Activated CD4-positive, alpha-beta T cell treated with anti-CD3 and anti-CD28 coated beads, Interleukin-2, amount 10 ng/mL, durations not matched to agents 7 days and 5 days (primary cell): ENCODE data around the gene SFR1. TPM values are rescaled to one million over a fixed set of nuclear protein-coding genes. Genes with fewer than 3 reads are reported as not detected.

Source experiments
- CTCF ChIA-PET: fragments of 350-600 bp; sonication (Branson Sonifier 250); formaldehyde crosslinking; loops from one replicate; lab custom pipeline; 2021; ENCODE audit warnings: antibody characterized with exemption; lab: Charles Lee
- POLR2A ChIA-PET: fragments of 350-600 bp; sonication (Branson Sonifier 250); formaldehyde crosslinking; loops from one replicate; lab custom pipeline; 2021; ENCODE audit warnings: antibody characterized with exemption; lab: Charles Lee
- DNase-seq: peaks from one replicate; pipeline ENCODE4 v3.0.0-alpha.2; 2020
- H3K27ac Mint-ChIP-seq: one replicate; pipeline ENCODE4 v1.8.0; 2021; ENCODE audit warnings: mild to moderate bottlenecking, moderate library complexity, mixed read lengths
- H3K27me3 Mint-ChIP-seq: one replicate; pipeline ENCODE4 v1.8.0; 2021; ENCODE audit warnings: mixed read lengths
- H3K36me3 Mint-ChIP-seq: one replicate; pipeline ENCODE4 v1.8.0; 2021; ENCODE audit warnings: low read depth, mixed read lengths
- H3K4me1 Mint-ChIP-seq: one replicate; pipeline ENCODE4 v1.8.0; 2021; ENCODE audit warnings: mixed read lengths
- H3K4me3 Mint-ChIP-seq: one replicate; pipeline ENCODE4 v1.8.0; 2021; ENCODE audit warnings: mild to moderate bottlenecking, moderate library complexity, mixed read lengths
- H3K9me3 Mint-ChIP-seq: one replicate; pipeline ENCODE4 v1.8.0; 2021; ENCODE audit warnings: mixed read lengths
- total RNA-seq, 2 experiments: library from RNA; stranded (reverse); gene quantifications; one replicate each; pipeline ENCODE4 v1.2.3, GENCODE V29; 2021

The SFR1 gene
- total RNA-seq, 2 experiments from 2014 or later, result 13.6 to 16.1 TPM

DNA sequence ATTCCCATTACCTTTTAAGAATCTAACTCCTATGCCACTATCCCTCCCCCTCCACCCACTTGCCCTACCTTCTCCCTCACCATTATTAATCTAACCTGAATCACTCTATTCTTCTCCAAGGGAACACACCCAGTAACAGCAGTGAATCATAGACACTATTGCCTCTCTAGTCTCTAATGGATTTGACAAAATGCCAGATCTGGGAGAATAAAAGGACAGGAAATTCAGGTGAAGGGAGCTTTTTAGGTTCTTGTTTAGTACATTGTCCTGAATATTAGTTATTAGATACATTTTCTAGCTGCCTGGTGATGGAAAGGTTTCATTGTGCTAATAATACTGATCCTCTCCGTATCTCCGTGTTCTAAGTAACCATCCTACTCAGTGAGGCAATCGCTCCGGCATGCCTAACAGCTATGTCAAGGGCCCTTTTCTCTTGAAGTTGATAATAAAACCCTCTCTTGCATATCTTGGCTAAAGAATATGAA lies 4.1 kb upstream of the SFR1 start:
- Mint-ChIP-seq H3K9me3 (no peaks in the 10 kb centered on the region), H3K27ac (no peak overlapping the region)

DNA sequence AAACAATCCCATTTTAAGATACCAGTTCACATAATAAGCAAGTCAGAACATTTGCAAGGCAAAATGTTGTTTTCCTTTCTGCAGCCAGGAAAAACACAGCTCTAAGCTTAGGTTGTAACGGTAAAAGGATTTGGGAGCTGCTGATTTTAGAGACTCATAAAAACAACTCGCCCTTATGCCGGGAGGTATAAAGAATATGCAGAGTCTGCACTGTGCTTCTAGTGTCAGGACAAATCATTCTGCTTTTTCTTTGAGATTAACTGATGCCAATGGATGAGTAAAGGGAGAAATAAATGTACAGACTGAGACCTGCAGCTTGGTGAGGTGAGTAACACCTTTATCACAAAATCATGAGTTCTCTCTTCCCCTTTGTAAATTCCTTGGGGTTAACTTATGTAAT lies 2.0 kb upstream of the SFR1 start:
- Mint-ChIP-seq H3K9me3 (no peaks in the 10 kb centered on the region), H3K27ac (no peak overlapping the region), H3K36me3 (peaks cover 5% of the 10 kb centered on the region), H3K4me3 (no peak overlapping the region), H3K4me1 (peaks cover 35% of the 10 kb centered on the region), H3K27me3 (peaks cover 9% of the 10 kb centered on the region)
- DNase-seq, result no peak
- ChIA-PET POLR2A (interaction anchor here (0.9 kb wide), 1 partner anchor 225 kb away, joined by 4 read pairs; no protein-coding TSS in a partner anchor), CTCF (interaction anchor here (1.6 kb wide), 1 partner anchor 210 kb away, joined by 4 read pairs; no protein-coding TSS in a partner anchor)

More for the DNA sequence above, 4.1 kb upstream of the SFR1 start:
- CTCF ChIA-PET, result no interaction called here
- H3K4me1 Mint-ChIP-seq, result peaks cover 26% of the 10 kb centered on the region
- no peak overlapping the region for H3K4me3 Mint-ChIP-seq
- POLR2A ChIA-PET, result no interaction called here
- no peak for DNase-seq
- H3K36me3 Mint-ChIP-seq, result no peaks in the 10 kb centered on the region
- peaks cover 9% of the 10 kb centered on the region for H3K27me3 Mint-ChIP-seq

DNA sequence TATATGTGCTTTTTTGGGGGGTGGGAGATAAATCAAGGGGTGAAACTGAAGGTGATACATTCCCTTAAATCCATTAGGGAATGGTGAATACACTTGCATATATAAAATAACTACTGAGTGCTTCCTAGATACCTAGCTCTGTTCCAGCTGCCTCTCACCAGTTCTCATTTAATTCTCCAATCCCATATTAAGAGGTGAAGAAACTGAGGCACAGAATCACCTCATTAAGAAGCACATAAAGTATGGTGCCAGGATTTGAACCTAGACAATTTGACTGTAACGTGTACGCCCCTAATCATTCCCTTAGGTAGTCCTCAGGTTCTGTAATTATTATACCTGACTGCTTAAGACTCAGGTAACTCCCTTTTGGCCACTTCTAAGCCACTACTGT lies 1.5 kb upstream of the SFR1 start:
- H3K4me1 Mint-ChIP-seq, result peaks cover 40% of the 10 kb centered on the region
- H3K9me3 Mint-ChIP-seq, result no peaks in the 10 kb centered on the region
- CTCF ChIA-PET, result interaction anchor here (0.8 to 1.8 kb wide), 12 partner anchors 8 to 233 kb away, joined by 3 to 7 read pairs (median 5); no protein-coding TSS in a partner anchor
- peaks cover 9% of the 10 kb centered on the region for H3K27me3 Mint-ChIP-seq
- POLR2A ChIA-PET, result interaction anchor here (0.6 to 1.7 kb wide), 4 partner anchors 73 to 226 kb away, joined by 4 to 5 read pairs (median 4); no protein-coding TSS in a partner anchor
- H3K4me3 Mint-ChIP-seq, result peak overlapping the region; percentile 94
- DNase-seq, result no peak
- H3K36me3 Mint-ChIP-seq, result peaks cover 10% of the 10 kb centered on the region
- H3K27ac Mint-ChIP-seq, result peak overlapping the region; percentile 100

DNA sequence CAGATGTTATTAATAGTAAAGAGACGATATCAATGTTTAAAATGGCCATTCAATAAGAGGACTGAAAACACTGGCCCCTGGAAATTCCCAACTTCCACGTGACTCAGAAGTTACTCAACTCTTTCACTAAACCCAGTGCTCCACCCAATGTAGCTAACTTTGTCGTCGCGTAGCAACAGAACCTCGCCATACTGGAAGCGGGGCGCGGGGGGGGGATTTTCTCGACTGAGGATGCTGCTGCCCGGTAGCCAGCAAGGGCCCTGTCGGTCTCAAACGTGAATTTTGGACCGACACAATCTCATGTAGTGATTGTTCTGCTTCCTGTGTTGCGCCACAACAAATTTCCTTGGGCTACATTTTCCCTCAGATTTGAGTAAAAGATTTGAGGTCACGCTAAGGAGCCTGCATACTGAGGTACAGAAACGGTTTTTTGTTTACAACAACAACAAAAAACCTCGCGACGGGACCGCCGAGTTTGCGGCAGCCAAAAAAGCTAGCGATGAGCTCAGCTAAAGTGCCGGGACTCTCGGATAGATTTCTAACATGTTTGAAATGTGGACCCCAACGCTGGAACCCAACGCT lies 977 bp upstream of the SFR1 start:
- Mint-ChIP-seq H3K27ac (peak overlapping the region; percentile 100), H3K9me3 (no peaks in the 10 kb centered on the region), H3K27me3 (peaks cover 9% of the 10 kb centered on the region), H3K4me1 (peaks cover 40% of the 10 kb centered on the region), H3K4me3 (peak overlapping the region; percentile 94), H3K36me3 (peaks cover 13% of the 10 kb centered on the region)
- peak; percentile 82 for DNase-seq
- ChIA-PET POLR2A (interaction anchor here (0.6 to 1.7 kb wide), 3 partner anchors 73 to 199 kb away, joined by 4 to 5 read pairs (median 5); no protein-coding TSS in a partner anchor), CTCF (interaction anchor here (0.6 to 1.9 kb wide), 22 partner anchors 8 to 235 kb away, joined by 3 to 7 read pairs (median 4); no protein-coding TSS in a partner anchor)

DNA sequence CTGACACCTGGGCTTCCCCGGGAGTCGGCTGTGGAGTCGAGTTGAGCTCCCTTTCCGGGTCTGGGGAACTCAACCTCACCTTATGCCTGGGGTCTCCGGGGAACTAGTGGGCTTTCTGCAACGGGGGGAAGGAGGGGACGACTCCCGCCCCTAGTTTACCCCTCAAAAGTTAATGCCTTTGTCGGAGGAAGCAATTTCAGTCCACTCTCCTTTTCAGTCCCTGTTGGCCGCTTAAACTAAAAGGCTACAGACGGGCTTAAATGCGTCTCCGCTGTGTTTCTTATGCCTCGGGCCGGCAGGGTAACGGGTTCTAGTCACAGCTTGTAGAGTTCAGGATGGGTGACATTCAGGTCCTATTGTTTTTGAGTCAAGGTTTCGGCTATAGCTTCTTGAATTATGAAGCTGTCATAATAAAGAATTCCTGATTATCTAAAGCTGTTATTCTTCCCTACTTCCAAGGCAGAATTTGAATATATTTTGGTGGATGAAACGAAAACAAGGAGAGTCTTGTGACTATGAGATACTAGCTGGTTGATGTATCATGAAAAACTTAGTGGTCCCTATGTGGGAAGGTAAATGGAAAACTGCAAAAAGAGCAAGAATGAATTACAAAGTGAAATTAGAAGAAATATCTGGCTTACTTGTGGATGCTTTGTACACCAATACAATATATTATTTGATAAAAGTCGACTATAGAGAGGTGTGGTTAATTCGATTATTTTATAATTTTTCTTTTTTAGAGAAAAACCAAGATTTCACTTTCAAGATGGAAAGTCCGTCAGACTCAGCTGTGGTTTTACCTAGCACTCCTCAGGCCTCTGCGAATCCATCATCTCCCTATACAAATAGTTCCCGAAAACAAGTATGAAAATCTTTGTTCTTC lies 495 bp downstream of the SFR1 start:
- Mint-ChIP-seq H3K27me3 (peaks cover 2% of the 10 kb centered on the region), H3K4me1 (peaks cover 42% of the 10 kb centered on the region), H3K4me3 (peak overlapping the region; percentile 94), H3K36me3 (peaks cover 18% of the 10 kb centered on the region), H3K27ac (peak overlapping the region; percentile 100), H3K9me3 (no peaks in the 10 kb centered on the region)
- DNase-seq, result no peak
- CTCF ChIA-PET, result interaction anchor here (0.6 to 1.9 kb wide), 21 partner anchors 7 to 237 kb away, joined by 3 to 7 read pairs (median 3); no protein-coding TSS in a partner anchor
- POLR2A ChIA-PET, result interaction anchor here (1.0 to 1.7 kb wide), 2 partner anchors 201 to 232 kb away, joined by 5 read pairs; no protein-coding TSS in a partner anchor

DNA sequence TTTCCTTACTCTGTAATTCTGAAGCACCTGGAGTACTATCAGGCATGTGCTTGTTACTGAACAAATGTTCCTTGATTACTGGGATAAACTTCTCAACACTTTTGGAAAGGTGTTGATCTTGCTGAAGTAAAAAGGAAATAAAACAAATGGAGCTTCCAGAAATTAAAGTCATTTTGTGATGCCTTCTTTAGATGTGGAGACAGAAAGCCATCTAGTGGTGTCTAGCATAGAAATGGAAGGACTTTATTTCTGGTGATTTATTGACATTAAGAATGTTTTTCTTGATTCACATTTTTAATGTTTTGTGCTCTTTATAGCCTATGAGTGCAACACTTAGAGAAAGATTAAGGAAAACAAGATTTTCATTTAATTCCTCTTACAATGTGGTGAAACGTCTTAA lies 1.4 kb downstream of the SFR1 start:
- Mint-ChIP-seq H3K27ac (peak overlapping the region; percentile 100), H3K4me1 (peaks cover 42% of the 10 kb centered on the region), H3K36me3 (peaks cover 18% of the 10 kb centered on the region), H3K9me3 (no peaks in the 10 kb centered on the region), H3K4me3 (peak overlapping the region; percentile 94), H3K27me3 (no peaks in the 10 kb centered on the region)
- no peak for DNase-seq
- POLR2A ChIA-PET, result no interaction called here
- CTCF ChIA-PET, result interaction anchor here (0.6 to 1.5 kb wide), 5 partner anchors 105 to 238 kb away, joined by 3 read pairs; no protein-coding TSS in a partner anchor

DNA sequence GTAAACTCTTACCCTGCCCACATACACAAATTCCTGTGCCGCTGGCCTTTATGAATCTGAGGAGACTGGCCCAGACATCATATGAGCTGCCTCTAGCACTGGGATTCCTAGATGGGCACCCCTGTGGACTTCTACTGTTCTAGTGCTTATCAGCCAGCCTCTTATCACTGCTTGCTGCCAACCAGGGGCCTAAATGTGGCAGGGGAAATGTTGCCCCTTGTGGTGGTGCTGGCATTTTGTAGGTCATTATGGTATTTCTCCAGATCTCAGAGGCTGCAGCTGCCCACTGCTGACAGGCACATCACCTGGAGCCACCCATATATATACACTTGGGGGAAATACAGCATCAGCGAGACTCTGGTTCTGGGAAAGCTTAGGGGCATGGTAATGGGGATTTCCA lies 5.4 kb downstream of the SFR1 start:
- no peak overlapping the region for H3K4me3 Mint-ChIP-seq
- no peaks in the 10 kb centered on the region for H3K9me3 Mint-ChIP-seq
- H3K27me3 Mint-ChIP-seq, result no peaks in the 10 kb centered on the region
- CTCF ChIA-PET, result no interaction called here
- peaks cover 18% of the 10 kb centered on the region for H3K36me3 Mint-ChIP-seq
- no peak for DNase-seq
- POLR2A ChIA-PET, result no interaction called here
- peaks cover 24% of the 10 kb centered on the region for H3K4me1 Mint-ChIP-seq
- no peak overlapping the region for H3K27ac Mint-ChIP-seq

GRCh38 chr10:104128214-104128613 lies 6.2 kb downstream of the SFR1 start:
- no peak overlapping the region for H3K4me3 Mint-ChIP-seq
- ChIA-PET CTCF (no interaction called here), POLR2A (no interaction called here)
- H3K4me1 Mint-ChIP-seq, result peaks cover 17% of the 10 kb centered on the region
- DNase-seq, result no peak
- H3K9me3 Mint-ChIP-seq, result no peaks in the 10 kb centered on the region
- H3K36me3 Mint-ChIP-seq, result peaks cover 18% of the 10 kb centered on the region
- H3K27ac Mint-ChIP-seq, result no peak overlapping the region
- peaks cover 8% of the 10 kb centered on the region for H3K27me3 Mint-ChIP-seq

DNA sequence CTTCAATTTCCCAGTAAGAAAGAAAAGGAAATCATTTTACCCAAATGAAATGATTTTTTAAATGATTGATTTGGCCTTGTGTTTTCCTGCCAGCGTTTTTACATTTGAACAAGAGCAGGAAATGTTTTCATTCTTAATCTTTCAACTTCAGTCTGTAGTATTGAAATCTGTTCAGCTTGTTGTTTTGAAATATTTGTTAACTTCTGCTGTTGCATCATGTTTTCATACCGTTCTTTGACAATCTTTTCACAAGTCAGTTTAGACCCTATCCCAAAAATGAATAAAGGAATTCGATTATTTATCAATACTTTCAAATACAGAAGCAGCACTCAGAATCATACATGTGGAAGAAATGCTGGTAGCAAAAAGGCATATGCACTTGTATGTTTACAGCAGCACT lies 8.1 kb downstream of the SFR1 start:
- POLR2A ChIA-PET, result no interaction called here
- H3K4me1 Mint-ChIP-seq, result peaks cover 7% of the 10 kb centered on the region
- peaks cover 13% of the 10 kb centered on the region for H3K36me3 Mint-ChIP-seq
- no peak overlapping the region for H3K4me3 Mint-ChIP-seq
- CTCF ChIA-PET, result interaction anchor here (1.1 kb wide), 1 partner anchor 9 kb away, joined by 3 read pairs; the partner anchor contains the start of gene SFR1
- H3K9me3 Mint-ChIP-seq, result no peaks in the 10 kb centered on the region
- peaks cover 21% of the 10 kb centered on the region for H3K27me3 Mint-ChIP-seq
- H3K27ac Mint-ChIP-seq, result no peak overlapping the region
- no peak for DNase-seq

GRCh38 chr10:104138131-104138530 lies 16.2 kb downstream of the SFR1 start:
- H3K36me3 Mint-ChIP-seq, result no peaks in the 10 kb centered on the region
- CTCF ChIA-PET, result interaction anchor here (0.6 kb wide), 1 partner anchor 281 kb away, joined by 3 read pairs; no protein-coding TSS in a partner anchor
- H3K9me3 Mint-ChIP-seq, result no peaks in the 10 kb centered on the region
- H3K27me3 Mint-ChIP-seq, result peaks cover 28% of the 10 kb centered on the region
- H3K4me1 Mint-ChIP-seq, result no peaks in the 10 kb centered on the region
- DNase-seq, result no peak
- no peak overlapping the region for H3K4me3 Mint-ChIP-seq
- POLR2A ChIA-PET, result no interaction called here
- H3K27ac Mint-ChIP-seq, result no peak overlapping the region

DNA sequence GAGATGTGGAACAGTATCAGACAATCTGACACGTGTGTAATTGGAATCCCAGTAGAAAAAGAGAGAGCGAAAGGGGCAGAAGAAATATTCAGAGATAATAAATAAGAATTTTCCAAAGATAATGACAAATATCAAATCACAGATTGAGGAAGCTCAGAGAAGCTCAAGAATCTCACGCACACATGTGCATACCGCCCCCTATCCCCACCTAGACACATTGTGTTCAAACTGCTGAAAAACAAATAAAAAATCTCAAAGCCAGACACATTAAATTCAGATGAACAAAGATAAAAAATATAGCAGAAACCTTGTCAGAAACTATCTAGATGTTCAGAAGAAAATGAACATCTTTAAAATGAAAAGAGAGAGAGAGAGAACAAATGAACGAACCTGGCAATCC lies 17.2 kb downstream of the SFR1 start:
- no peaks in the 10 kb centered on the region for H3K4me1 Mint-ChIP-seq
- no peak overlapping the region for H3K27ac Mint-ChIP-seq
- ChIA-PET POLR2A (no interaction called here), CTCF (interaction anchor here (0.7 to 1.7 kb wide), 2 partner anchors 17 to 452 kb away, joined by 3 to 5 read pairs; partner anchors contain the start of gene SFR1)
- DNase-seq, result no peak
- no peaks in the 10 kb centered on the region for H3K36me3 Mint-ChIP-seq
- H3K27me3 Mint-ChIP-seq, result peaks cover 23% of the 10 kb centered on the region
- no peak overlapping the region for H3K4me3 Mint-ChIP-seq
- H3K9me3 Mint-ChIP-seq, result no peaks in the 10 kb centered on the region

DNA sequence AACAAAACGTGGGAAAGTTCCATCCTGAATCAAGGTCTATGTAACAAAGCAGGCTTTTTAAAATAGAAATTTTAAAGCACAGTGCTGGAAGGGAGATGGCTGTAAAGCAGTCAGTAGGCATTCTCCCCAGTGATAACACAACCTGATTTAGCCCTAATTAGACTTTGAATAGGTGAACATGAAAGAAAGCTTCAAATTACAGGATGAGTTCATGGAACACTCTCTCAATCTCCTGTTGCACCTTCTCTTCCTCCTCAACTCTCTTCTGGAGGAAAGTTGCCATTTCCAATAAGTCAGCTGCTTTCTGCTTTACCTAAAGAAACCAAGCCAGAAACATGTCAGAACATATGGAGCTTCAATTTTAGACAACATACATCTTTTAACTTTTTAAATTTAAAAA lies 20.1 kb downstream of the SFR1 start:
- ChIA-PET POLR2A (no interaction called here), CTCF (no interaction called here)
- Mint-ChIP-seq H3K4me1 (no peaks in the 10 kb centered on the region), H3K4me3 (no peak overlapping the region), H3K27ac (no peak overlapping the region), H3K27me3 (peaks cover 36% of the 10 kb centered on the region), H3K36me3 (no peaks in the 10 kb centered on the region), H3K9me3 (no peaks in the 10 kb centered on the region)
- no peak for DNase-seq
